NCI-H510A treated with DMSO at 0.1 percent for 48 hours (cell line): ENCODE data around the gene AGRN.
"Not testable (repeated sequence)": the region's sequence is repeated elsewhere in the genome, so short reads cannot be mapped to it uniquely, and the experiment has no call there.

Experiments used
- DNase-seq: peaks from one replicate; lab custom pipeline; 2025; lab: John Stamatoyannopoulos, UW

The AGRN gene

GRCh38 chr1:1067284-1067859 is 47.5 kb downstream of the AGRN start:
- DNase-seq = no peak

- peak; percentile 84 for DNase-seq
Measured at GRCh38 chr1:1067860-1068516, 48.1 kb downstream of the AGRN start.

- peak; percentile 93 for DNase-seq
Measured at GRCh38 chr1:1068517-1069055, 48.7 kb downstream of the AGRN start.

GRCh38 chr1:1069056-1069710 is 49.3 kb downstream of the AGRN start:
- peak; percentile 94 for DNase-seq

DNA sequence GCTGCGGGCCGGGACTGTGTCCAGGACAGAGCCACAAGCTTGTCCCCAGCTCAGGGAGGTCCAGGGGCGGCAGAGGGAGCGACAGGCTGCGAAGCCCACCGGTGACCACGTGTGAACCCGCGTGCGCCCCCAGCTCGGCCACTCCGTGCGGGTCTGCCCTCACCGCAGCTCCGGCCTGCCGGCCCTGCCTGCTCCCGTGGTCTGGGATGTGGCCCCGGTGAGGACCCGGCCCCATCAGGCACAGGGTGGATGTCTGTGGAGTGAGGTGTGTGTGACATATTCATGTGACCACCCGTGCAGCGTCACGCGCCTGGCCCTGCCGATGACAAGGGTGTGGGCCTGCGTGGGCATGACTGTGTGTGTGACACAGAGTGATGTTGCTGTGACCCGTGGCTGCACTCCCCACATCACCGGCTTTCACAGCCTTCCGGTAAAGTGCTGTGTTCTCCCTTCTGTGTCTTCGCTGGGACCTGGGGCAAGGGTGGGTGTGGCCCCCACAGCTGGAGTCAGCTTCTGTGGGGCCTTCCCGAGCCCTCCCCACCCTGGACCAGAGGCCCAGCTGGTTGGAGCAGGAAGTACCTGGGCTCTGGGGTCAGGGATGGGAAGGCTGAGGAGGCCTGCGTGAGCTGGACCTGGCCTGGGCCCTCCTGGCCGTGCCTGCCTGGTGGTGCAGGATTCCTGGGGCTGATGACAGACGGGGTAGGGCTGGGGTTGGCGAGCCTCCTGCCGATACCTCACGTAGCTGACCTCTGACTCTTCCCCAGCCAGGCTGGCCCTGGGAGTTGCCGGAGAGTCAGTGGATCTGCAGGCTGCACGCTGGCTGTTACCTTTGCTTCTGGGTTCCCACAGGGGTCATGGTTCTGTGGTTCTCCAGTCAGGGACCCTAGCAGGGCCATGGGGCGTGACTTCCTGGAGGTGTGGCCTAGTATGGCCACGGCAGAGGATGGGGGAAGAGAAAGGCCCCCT is 50.1 kb downstream of the AGRN start:
- DNase-seq = no peak

GRCh38 chr1:1071486-1072298 is 51.8 kb downstream of the AGRN start:
- no peak for DNase-seq

DNA sequence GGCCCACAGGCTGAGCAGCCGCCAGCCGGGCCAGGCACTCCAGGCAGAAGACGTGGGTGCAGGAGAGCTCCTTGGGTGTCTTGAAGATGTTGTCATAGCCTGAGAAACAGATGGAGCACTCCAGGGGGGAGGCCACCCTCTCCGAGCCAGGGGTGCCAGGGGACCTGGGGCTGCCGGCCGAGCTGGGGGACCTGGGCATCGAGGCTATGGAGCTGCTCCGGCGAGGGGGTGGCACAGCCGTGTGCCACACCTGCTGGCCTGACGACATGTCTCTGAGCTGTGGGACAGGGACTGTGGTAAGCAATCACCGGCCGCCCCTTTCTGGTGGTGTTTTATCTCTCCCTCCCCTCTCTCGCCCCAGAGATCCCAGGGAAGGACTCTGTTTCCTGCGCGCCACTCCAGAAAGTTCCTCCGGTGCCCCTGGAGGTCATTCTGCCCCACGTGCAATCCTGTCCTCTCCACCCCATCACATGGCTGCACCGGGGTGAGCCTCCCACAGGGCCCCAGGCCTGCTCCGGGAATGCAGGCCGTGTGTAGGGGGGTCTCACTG is 52.5 kb downstream of the AGRN start:
- no peak for DNase-seq

DNA sequence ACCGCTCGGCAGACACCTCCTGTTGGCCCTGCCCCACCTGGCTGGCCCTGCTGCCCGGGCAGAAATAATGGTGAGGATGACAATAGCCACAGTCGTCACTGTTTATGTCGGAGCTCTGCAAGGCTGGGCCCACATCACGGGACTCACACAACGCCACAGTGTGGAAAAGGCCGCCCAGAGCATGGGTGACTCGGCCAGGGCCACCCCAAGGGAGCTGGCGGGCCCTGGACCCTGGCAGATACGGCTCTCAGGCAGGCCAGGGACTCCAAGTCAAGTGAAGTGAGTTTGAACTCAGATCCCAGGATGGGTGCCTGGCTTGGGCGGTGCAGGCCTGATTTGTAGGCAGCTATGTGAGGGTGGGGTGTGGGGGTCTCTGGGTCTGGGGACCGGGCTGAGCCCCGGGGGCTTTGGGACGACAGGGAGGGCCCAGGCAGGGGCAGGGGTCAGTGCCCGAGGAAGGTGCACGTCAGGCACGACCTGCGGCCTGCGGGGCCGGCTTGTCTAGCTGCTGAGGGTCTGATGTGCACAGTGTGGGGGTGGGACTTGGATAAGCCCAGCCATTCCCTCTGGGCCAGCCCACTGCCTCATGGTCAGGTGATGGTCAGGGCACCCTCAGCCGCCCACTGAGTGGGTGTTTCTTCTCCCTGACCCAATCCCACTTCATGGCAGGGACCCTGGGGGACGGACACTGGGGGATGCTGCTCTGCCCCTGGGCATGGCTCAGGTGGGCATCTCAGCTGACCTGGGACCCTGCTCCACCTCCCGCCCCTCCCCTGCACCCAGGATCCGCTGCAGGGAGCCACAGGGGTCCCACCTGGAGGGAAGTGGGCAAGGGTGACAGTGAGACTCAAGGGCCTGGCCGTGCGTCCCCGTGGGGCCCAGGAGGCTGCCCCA is 53.2 kb downstream of the AGRN start:
- DNase-seq = no peak

DNA sequence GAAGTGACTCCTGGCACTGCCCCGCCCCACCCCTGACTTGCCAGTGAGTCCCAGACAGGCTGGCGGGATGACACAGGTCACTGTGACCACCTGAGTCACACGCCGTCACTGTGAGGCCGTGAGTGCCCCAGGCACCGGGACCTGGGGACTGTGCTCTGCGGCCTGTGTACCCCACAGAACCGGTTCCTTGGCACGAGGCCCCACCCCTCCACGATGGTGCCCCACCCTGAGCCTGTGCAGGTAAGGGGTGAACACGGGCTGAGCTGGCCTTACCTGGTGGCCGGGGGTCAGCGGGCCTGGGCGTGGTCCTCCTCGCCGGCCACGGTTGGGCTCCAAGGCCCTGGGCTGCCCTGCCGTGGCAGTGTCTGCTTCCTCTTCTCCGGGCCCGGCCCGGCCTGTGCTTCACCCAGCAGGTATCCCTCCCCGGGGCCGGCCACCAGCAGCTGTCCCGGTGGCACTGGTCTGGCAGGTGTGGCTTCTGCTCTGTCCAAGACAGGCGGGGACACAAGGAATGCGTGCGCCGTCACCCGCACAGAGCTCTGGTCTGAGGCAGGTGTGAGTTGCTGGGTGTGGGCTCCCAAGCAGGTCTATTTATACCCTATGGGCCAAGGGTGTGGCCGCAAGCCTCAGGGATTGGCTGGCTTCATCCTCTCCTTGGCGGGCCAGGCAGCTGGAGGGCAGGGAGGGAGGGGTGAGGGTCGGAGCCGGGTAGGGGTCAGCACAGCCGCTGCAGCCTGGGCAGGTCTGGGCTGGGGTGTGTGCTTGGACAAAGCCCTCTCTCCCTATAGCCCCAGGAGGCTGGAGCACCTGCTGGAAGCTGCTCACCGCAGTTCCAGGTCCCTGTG is 54.0 kb downstream of the AGRN start, which contains the start of gene RNF223:
Gene RNF223 (minus strand): TSS at position 564 of the 845 bp plus-strand sequence. CDS start 1,740 bp downstream, outside the sequence.
- DNase-seq = peak; percentile 87

- no peak for DNase-seq
Measured at GRCh38 chr1:1074631-1075147, 54.8 kb downstream of the AGRN start.

- no peak for DNase-seq
Measured at GRCh38 chr1:1075148-1075935, 55.4 kb downstream of the AGRN start.

DNA sequence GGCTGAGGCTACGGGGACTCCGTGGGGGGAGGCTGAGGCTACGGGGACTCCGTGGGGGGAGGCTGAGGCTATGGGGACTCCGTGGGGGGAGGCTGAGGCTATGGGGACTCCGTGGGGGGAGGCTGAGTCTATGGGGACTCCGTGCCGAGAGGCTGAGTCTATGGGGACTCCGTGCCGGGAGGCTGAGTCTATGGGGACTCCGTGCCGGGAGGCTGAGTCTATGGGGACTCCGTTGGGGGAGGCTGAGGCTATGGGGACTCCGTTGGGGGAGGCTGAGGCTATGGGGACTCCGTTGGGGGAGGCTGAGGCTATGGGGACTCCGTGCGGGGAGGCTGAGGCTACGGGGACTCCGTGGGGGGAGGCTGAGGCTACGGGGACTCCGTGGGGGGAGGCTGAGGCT is 57.5 kb downstream of the AGRN start:
- not testable (repeated sequence) for DNase-seq

DNA sequence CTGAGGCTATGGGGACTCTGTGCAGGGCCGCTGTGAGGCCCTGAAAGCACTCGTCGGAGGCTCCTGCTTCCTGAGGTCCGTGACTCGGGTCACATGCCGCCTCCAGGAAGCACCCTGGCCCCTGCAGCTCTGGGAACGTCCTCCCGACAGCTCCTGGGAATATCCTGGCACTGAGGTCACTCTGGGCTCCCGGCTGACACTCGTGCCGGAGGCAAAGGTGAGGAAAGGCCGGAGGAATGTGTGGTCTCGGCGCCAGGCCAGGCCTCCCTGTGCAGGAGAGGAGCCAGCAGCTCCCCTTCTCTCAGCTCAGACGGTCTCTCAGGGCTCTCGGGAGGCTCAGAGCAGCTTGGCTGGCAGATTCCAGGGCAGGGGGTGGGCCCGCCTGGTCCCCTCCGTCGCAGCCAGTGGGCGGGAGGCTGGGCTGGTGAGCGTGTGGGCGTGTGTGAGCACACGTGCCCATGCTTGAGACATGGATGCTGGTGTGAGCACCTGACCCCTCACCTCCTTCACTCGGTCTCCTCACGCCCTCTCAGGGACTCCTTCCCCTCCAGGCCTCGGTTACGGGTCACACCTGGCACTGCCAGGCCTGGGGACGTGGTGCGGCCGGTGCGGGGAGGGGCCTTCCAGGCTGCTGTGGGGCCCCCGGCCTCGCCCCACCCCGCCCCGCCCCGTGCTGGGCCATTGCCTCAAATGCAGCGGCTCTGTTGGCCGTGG is 59.6 kb downstream of the AGRN start:
- DNase-seq = peak; percentile 97

DNA sequence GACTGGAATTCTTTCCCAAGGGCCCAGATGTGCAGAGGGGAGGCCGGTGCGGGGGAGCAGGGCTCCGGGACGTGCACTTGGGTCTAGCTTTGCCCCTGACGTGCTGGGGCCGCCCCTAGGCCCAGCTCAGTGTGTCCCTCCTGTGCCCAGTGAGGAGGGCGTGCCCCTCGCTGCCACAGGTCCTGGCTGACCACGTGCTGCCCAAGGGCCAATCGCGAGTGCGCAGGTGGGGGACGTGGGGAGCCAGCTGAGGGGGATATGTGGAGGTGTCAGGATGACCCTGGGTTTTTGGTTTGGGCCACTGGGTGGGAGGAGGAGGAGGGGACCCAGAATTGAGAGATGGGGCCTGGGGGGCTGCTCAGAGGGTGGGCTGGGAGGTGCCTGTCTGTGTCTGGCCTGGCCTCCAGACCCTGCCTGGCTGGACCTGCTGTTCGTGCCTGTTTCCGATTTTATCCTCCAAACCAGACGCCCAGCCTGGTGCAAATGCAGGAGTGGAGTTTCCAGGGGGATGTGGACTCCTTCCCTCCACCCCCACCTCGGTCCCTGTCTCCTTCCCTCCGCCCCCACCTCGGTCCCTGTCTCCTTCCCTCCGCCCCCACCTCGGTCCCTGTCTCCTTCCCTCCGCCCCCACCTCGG is 60.3 kb downstream of the AGRN start:
- peak; percentile 97 for DNase-seq

DNA sequence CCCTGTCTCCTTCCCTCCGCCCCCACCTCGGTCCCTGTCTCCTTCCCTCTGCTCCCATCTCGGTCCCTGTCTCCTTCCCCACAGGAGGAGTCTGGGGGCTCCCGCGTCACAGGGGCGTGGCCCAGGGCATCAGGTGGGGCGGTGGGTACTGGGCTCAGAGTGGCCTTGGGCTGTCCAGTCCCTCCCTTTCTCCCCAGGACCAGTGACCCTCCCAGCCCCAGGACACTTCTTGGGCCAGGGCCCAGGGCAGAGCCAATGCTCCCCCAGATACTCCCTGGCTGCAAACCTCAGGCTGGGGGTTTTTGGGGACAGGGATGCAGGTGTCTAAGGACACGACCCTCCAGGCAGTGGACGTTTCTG is 61.0 kb downstream of the AGRN start:
- no peak for DNase-seq
